Spleen (tissue), 7 donors: ENCODE measurements around the gene FIS1.

ENCODE experiments used
- CTCF ChIP-seq, 11 experiments: fragments of 200-600 bp in 7 of 11; fragments of 450-650 bp in 4 of 11; sonication (generic) in 4 of 11; IDR thresholded peaks in 8 of 11; conservative IDR thresholded peaks in 3 of 11; 1 replicate in 7 of 11; 2 replicates in 4 of 11; pipeline versions ENCODE4 v1.4.0 to v1.8.0; 2016 to 2021; ENCODE audit warnings: antibody characterized with exemption in 11 of 11, inconsistent platforms in 4 of 11, mild to moderate bottlenecking in 1 of 11
- POLR2AphosphoS5 ChIP-seq, 3 donors: sonication (generic); formaldehyde crosslinking; IDR thresholded peaks; one replicate each; pipeline ENCODE4 v1.5.1; 2017; ENCODE audit warnings: antibody characterized with exemption in 3 of 3
- donor health status: DM: no; HTN: no; CAD: no; lungs with moderate emphysema.
- donor health status: DM: no; HTN: no; CAD: no.
- donor health status: DM: no; HTN: no; CAD: no.

GRCh38 chr7:101233907-101234547, 10.9 kb downstream of the FIS1 start:
- no peak for TF ChIP-seq CTCF (IDR thresholded peaks at IDR 0.05 in 8 of 11, conservative IDR thresholded peaks at IDR 0.05 in 3 of 11)
- TF ChIP-seq POLR2AphosphoS5 (IDR thresholded peaks at IDR 0.05), result peak in 1 of 3 donors; percentile 51
